Measurements from ENCODE around the gene SUSD5. TPM values are rescaled to one million over a fixed set of nuclear protein-coding genes. Genes with fewer than 3 reads are reported as not detected.

Gene SUSD5
- total and polyA plus RNA-seq, 2 experiments from 2014 or later, result 1.4 to 3.6 TPM

DNA sequence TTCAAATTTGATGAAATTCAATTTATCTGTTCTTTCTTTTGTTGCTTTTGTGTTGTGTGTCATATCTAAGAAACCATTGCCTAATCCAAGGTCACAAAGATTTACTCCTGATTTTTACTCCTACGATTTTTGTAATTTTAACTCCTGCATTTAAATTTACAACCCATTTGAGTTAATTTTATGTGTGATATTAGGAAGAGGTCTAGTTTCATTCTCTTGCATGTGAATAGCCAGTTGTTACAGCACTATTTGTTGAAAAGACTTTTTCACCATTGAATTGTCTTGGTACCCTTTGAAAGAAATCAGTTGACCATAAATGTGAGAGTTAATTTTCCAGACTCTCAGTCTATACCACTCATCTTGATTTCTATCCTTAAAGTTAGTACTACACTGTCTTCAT is 80.9 kb downstream of the SUSD5 start (continued):
- TF ChIP-seq, protein P1, sequence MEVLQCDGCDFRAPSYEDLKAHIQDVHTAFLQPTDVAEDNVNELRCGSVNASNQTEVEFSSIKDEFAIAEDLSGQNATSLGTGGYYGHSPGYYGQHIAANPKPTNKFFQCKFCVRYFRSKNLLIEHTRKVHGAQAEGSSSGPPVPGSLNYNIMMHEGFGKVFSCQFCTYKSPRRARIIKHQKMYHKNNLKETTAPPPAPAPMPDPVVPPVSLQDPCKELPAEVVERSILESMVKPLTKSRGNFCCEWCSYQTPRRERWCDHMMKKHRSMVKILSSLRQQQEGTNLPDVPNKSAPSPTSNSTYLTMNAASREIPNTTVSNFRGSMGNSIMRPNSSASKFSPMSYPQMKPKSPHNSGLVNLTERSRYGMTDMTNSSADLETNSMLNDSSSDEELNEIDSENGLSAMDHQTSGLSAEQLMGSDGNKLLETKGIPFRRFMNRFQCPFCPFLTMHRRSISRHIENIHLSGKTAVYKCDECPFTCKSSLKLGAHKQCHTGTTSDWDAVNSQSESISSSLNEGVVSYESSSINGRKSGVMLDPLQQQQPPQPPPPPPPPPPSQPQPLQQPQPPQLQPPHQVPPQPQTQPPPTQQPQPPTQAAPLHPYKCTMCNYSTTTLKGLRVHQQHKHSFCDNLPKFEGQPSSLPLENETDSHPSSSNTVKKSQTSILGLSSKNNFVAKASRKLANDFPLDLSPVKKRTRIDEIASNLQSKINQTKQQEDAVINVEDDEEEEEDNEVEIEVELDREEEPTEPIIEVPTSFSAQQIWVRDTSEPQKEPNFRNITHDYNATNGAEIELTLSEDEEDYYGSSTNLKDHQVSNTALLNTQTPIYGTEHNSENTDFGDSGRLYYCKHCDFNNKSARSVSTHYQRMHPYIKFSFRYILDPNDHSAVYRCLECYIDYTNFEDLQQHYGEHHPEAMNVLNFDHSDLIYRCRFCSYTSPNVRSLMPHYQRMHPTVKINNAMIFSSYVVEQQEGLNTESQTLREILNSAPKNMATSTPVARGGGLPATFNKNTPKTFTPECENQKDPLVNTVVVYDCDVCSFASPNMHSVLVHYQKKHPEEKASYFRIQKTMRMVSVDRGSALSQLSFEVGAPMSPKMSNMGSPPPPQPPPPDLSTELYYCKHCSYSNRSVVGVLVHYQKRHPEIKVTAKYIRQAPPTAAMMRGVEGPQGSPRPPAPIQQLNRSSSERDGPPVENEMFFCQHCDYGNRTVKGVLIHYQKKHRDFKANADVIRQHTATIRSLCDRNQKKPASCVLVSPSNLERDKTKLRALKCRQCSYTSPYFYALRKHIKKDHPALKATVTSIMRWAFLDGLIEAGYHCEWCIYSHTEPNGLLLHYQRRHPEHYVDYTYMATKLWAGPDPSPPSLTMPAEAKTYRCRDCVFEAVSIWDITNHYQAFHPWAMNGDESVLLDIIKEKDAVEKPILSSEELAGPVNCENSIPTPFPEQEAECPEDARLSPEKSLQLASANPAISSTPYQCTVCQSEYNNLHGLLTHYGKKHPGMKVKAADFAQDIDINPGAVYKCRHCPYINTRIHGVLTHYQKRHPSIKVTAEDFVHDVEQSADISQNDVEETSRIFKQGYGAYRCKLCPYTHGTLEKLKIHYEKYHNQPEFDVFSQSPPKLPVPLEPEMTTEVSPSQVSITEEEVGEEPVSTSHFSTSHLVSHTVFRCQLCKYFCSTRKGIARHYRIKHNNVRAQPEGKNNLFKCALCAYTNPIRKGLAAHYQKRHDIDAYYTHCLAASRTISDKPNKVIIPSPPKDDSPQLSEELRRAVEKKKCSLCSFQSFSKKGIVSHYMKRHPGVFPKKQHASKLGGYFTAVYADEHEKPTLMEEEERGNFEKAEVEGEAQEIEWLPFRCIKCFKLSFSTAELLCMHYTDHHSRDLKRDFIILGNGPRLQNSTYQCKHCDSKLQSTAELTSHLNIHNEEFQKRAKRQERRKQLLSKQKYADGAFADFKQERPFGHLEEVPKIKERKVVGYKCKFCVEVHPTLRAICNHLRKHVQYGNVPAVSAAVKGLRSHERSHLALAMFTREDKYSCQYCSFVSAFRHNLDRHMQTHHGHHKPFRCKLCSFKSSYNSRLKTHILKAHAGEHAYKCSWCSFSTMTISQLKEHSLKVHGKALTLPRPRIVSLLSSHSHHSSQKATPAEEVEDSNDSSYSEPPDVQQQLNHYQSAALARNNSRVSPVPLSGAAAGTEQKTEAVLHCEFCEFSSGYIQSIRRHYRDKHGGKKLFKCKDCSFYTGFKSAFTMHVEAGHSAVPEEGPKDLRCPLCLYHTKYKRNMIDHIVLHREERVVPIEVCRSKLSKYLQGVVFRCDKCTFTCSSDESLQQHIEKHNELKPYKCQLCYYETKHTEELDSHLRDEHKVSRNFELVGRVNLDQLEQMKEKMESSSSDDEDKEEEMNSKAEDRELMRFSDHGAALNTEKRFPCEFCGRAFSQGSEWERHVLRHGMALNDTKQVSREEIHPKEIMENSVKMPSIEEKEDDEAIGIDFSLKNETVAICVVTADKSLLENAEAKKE (CRISPR knock-in tag; IDR thresholded peaks at IDR 0.05), result no peak

DNA sequence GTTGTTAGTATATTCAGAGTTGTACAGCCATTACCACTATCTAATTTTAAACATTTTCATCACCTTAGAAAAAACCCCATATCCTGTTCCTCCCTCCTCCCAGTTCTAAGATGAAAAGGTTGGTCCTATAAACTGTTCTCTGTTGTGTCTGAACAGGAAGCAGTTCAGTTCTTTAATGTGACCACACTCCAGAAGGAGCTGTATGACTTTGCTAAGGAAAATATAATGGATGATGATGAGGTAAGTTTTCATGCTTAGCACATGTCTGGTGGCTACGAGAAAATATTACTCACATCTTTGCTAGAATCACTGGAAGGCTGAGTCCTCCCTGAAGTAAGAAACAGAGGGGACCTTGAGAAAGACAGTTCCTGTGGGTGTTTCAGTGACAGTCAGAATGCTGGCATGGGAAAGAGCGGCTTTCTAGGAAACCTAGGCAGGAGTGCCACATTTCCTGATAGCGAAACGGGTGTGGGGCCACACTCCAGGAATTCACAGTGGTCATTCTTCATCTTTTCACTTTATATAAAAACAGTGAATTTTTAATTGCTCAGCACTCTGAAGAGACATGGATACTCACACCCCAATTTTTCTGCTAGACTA is 84.5 kb downstream of the SUSD5 start:
- Mint-ChIP-seq H3K9me3 (no peaks in the 10 kb centered on the region), H3K4me3 (no peak overlapping the region), H3K4me1 (peaks cover 11% of the 10 kb centered on the region), H3K27ac (no peak overlapping the region), H3K36me3 (ENCODE audit: low read depth) (peaks cover 43% of the 10 kb centered on the region; the same call in 2 of the 3 replicates), H3K27me3 (ENCODE audit: insufficient read depth, low read depth, poor library complexity) (peaks cover 3% of the 10 kb centered on the region)
- TF ChIP-seq STAT1 (IDR thresholded peaks at IDR 0.05; ENCODE audit: unreplicated experiment), result no peak
- TF ChIP-seq, protein P1 (CRISPR knock-in tag; IDR thresholded peaks at IDR 0.05), result no peak
- TF ChIP-seq, protein P2, sequence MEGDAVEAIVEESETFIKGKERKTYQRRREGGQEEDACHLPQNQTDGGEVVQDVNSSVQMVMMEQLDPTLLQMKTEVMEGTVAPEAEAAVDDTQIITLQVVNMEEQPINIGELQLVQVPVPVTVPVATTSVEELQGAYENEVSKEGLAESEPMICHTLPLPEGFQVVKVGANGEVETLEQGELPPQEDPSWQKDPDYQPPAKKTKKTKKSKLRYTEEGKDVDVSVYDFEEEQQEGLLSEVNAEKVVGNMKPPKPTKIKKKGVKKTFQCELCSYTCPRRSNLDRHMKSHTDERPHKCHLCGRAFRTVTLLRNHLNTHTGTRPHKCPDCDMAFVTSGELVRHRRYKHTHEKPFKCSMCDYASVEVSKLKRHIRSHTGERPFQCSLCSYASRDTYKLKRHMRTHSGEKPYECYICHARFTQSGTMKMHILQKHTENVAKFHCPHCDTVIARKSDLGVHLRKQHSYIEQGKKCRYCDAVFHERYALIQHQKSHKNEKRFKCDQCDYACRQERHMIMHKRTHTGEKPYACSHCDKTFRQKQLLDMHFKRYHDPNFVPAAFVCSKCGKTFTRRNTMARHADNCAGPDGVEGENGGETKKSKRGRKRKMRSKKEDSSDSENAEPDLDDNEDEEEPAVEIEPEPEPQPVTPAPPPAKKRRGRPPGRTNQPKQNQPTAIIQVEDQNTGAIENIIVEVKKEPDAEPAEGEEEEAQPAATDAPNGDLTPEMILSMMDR (conservative IDR thresholded peaks at IDR 0.05; ENCODE audit: low read depth in 2 of 2), result no peak
- TF ChIP-seq NANOG (IDR thresholded peaks at IDR 0.05; ENCODE audit: borderline replicate concordance), result no peak
- Histone ChIP-seq H4K20me1 (replicated peaks; ENCODE audit: insufficient read depth) (no peaks in the 10 kb centered on the region; the same call in 1 of the 2 replicates), H3K27me3 (ENCODE audit: insufficient read depth) (no peaks in the 10 kb centered on the region), H3F3A (replicated peaks; ENCODE audit: low read depth) (no peaks in the 10 kb centered on the region), H3K4me3 (no peak overlapping the region), H3K36me3 (ENCODE audit: insufficient read depth) (peaks cover 21% of the 10 kb centered on the region), H3K4me2 (no peak overlapping the region), H3K79me2 (replicated peaks; ENCODE audit: insufficient read depth) (no peaks in the 10 kb centered on the region), H3K4me1 (ENCODE audit: insufficient read depth) (no peaks in the 10 kb centered on the region), H2AFZ (no peak overlapping the region), H3K9me2 (ENCODE audit: insufficient read depth) (no peaks in the 10 kb centered on the region), H3K27ac (ENCODE audit: low read depth) (no peak overlapping the region)
- ATAC-seq (no peak), DNase-seq (ENCODE audit: low spot score) (no peak)

All from GM23338 (cell line).